ENCODE measurements around the gene CDK1.

CDK1 gene

GRCh38 chr10:60759181-60759580 lies 19.1 kb upstream of the CDK1 start:
- H3K4me2 ChIP-seq (ENCODE audit: low read length) = no peak overlapping the region
- no peaks in the 10 kb centered on the region for H3K4me1 ChIP-seq (ENCODE audit: low read length)
- H3K27ac ChIP-seq (ENCODE audit: low read length) = no peak overlapping the region
- H3K9me3 ChIP-seq (ENCODE audit: insufficient read depth, low read length) = no peaks in the 10 kb centered on the region
- H3K4me3 ChIP-seq (ENCODE audit: low read length) = no peak overlapping the region
- H3K79me2 ChIP-seq (ENCODE audit: low read length) = no peaks in the 10 kb centered on the region
- no peak overlapping the region for H2AFZ ChIP-seq (ENCODE audit: low read depth, low read length)
- H3K27me3 ChIP-seq (ENCODE audit: low read depth, low read length) = no peaks in the 10 kb centered on the region
- no peaks in the 10 kb centered on the region for H4K20me1 ChIP-seq (ENCODE audit: insufficient read depth, low read length)
- H3K36me3 ChIP-seq (replicated peaks; ENCODE audit: low read depth, low read length) = no peaks in the 10 kb centered on the region
- H3K9ac ChIP-seq (ENCODE audit: low read length) = no peak overlapping the region
- no peak for TF ChIP-seq EZH2phosphoT487 (IDR thresholded peaks at IDR 0.05; ENCODE audit: low read depth)
- TF ChIP-seq, protein P1, sequence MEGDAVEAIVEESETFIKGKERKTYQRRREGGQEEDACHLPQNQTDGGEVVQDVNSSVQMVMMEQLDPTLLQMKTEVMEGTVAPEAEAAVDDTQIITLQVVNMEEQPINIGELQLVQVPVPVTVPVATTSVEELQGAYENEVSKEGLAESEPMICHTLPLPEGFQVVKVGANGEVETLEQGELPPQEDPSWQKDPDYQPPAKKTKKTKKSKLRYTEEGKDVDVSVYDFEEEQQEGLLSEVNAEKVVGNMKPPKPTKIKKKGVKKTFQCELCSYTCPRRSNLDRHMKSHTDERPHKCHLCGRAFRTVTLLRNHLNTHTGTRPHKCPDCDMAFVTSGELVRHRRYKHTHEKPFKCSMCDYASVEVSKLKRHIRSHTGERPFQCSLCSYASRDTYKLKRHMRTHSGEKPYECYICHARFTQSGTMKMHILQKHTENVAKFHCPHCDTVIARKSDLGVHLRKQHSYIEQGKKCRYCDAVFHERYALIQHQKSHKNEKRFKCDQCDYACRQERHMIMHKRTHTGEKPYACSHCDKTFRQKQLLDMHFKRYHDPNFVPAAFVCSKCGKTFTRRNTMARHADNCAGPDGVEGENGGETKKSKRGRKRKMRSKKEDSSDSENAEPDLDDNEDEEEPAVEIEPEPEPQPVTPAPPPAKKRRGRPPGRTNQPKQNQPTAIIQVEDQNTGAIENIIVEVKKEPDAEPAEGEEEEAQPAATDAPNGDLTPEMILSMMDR (IDR thresholded peaks at IDR 0.05; ENCODE audit: low read depth, low read length) = no peak

GRCh38 chr10:60760711-60761210 lies 17.5 kb upstream of the CDK1 start:
- Histone ChIP-seq H3K27me3 (ENCODE audit: low read depth, low read length) (no peaks in the 10 kb centered on the region), H3K4me2 (ENCODE audit: low read length) (no peak overlapping the region)

DNA sequence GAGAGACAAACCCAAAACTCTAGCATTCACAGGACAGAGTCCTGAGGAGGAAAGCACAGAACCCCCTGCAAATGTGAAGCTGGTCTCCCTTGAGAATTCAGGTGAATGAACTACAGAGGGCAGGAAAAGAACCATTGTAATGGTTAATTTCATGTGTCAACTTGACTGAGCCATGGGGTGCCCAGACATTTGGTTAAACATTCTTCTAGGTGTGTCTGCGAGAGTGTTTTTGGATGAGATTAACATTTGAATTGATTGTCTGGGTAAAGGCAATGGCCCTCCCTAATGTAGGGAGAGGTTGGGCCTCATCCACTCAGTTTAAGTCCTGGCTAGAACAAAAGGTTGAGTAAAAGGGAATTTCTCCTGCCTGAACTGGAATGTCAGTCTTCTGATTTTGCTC lies 15.7 kb upstream of the CDK1 start:
- Histone ChIP-seq H3K79me2 (ENCODE audit: low read length) (no peaks in the 10 kb centered on the region), H3K27ac (ENCODE audit: low read length) (no peak overlapping the region)

More at GRCh38 chr10:60760711-60761210, 17.5 kb upstream of the CDK1 start:
- TF ChIP-seq, protein P1 (IDR thresholded peaks at IDR 0.05; ENCODE audit: low read depth, low read length) = no peak
- TF ChIP-seq EZH2phosphoT487 (IDR thresholded peaks at IDR 0.05; ENCODE audit: low read depth) = no peak
- Histone ChIP-seq H3K79me2 (ENCODE audit: low read length) (no peaks in the 10 kb centered on the region), H3K9me3 (ENCODE audit: insufficient read depth, low read length) (no peaks in the 10 kb centered on the region), H3K4me1 (ENCODE audit: low read length) (no peaks in the 10 kb centered on the region), H3K27ac (ENCODE audit: low read length) (no peak overlapping the region), H3K4me3 (ENCODE audit: low read length) (no peak overlapping the region), H3K36me3 (replicated peaks; ENCODE audit: low read depth, low read length) (no peaks in the 10 kb centered on the region), H3K9ac (ENCODE audit: low read length) (no peak overlapping the region), H2AFZ (ENCODE audit: low read depth, low read length) (no peak overlapping the region), H4K20me1 (ENCODE audit: insufficient read depth, low read length) (no peaks in the 10 kb centered on the region)

DNA sequence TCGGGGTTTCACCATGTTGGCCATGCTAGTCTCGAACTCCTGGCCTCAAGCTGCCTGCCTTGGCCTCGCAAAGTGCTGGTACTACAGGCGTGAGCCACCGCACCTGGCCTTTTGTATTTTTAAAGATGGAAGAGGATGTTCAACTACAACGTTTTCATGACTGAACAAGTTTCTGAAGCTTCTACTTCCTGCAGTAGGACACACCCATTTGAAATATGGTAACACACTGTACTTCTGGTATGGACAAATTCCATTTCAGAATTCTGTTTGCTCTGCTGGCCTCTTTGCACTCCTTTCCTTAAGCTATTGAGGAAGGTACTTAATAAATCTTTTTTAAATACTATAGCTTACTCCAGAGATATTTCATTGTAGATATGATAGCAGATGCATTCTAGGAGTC lies 10.9 kb upstream of the CDK1 start:
- Histone ChIP-seq H3K4me1 (ENCODE audit: low read length) (no peaks in the 10 kb centered on the region), H3K4me3 (ENCODE audit: low read length) (no peak overlapping the region), H3K36me3 (replicated peaks; ENCODE audit: low read depth, low read length) (no peaks in the 10 kb centered on the region), H3K27me3 (ENCODE audit: low read depth, low read length) (no peaks in the 10 kb centered on the region), H2AFZ (ENCODE audit: low read depth, low read length) (no peak overlapping the region), H3K4me2 (ENCODE audit: low read length) (no peak overlapping the region), H3K9ac (ENCODE audit: low read length) (no peak overlapping the region), H3K79me2 (ENCODE audit: low read length) (no peaks in the 10 kb centered on the region), H4K20me1 (ENCODE audit: insufficient read depth, low read length) (no peaks in the 10 kb centered on the region), H3K9me3 (ENCODE audit: insufficient read depth, low read length) (no peaks in the 10 kb centered on the region), H3K27ac (ENCODE audit: low read length) (no peak overlapping the region)
- TF ChIP-seq EZH2phosphoT487 (IDR thresholded peaks at IDR 0.05; ENCODE audit: low read depth) = no peak

More for the DNA sequence above, 15.7 kb upstream of the CDK1 start:
- Histone ChIP-seq H3K36me3 (replicated peaks; ENCODE audit: low read depth, low read length) (no peaks in the 10 kb centered on the region), H3K4me3 (ENCODE audit: low read length) (no peak overlapping the region), H2AFZ (ENCODE audit: low read depth, low read length) (no peak overlapping the region), H3K4me1 (ENCODE audit: low read length) (no peaks in the 10 kb centered on the region), H4K20me1 (ENCODE audit: insufficient read depth, low read length) (no peaks in the 10 kb centered on the region), H3K9ac (ENCODE audit: low read length) (no peak overlapping the region), H3K9me3 (ENCODE audit: insufficient read depth, low read length) (no peaks in the 10 kb centered on the region), H3K27me3 (ENCODE audit: low read depth, low read length) (no peaks in the 10 kb centered on the region), H3K4me2 (ENCODE audit: low read length) (no peak overlapping the region)
- TF ChIP-seq, protein P1 (IDR thresholded peaks at IDR 0.05; ENCODE audit: low read depth, low read length) = no peak
- no peak for TF ChIP-seq EZH2phosphoT487 (IDR thresholded peaks at IDR 0.05; ENCODE audit: low read depth)
